ENCODE measurements around the gene DAW1.
"Not testable (repeated sequence)": the region's sequence is repeated elsewhere in the genome, so short reads cannot be mapped to it uniquely, and the experiment has no call there.

Gene DAW1, protein sequence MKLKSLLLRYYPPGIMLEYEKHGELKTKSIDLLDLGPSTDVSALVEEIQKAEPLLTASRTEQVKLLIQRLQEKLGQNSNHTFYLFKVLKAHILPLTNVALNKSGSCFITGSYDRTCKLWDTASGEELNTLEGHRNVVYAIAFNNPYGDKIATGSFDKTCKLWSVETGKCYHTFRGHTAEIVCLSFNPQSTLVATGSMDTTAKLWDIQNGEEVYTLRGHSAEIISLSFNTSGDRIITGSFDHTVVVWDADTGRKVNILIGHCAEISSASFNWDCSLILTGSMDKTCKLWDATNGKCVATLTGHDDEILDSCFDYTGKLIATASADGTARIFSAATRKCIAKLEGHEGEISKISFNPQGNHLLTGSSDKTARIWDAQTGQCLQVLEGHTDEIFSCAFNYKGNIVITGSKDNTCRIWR

DNA sequence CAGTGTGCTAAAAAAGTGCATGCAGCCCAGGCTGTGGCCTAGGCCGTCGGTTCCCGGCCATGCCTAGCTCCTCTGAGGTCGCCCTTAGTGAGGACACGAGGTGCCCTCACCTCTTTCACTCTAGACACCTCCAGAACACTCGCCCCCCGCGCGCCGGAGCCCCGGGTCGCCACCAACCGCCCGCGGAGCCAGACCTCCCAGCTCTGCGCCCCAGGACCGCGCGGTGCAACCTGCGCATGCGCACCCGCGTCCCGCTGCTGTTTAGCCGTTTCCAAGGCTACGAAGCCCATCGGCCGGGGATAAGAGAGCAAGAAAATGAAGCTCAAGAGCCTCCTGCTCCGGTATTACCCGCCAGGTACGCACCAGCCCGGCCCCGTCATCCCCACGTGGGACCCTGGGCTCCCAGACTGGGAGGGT, at the start of gene DAW1:
Gene DAW1, plus strand, starts transcription at position 257 of the 417 bp plus-strand sequence. Its CDS starts 59 bp downstream, at position 316.
- DNase-seq (ENCODE audit: low read depth), result no peak

DNA sequence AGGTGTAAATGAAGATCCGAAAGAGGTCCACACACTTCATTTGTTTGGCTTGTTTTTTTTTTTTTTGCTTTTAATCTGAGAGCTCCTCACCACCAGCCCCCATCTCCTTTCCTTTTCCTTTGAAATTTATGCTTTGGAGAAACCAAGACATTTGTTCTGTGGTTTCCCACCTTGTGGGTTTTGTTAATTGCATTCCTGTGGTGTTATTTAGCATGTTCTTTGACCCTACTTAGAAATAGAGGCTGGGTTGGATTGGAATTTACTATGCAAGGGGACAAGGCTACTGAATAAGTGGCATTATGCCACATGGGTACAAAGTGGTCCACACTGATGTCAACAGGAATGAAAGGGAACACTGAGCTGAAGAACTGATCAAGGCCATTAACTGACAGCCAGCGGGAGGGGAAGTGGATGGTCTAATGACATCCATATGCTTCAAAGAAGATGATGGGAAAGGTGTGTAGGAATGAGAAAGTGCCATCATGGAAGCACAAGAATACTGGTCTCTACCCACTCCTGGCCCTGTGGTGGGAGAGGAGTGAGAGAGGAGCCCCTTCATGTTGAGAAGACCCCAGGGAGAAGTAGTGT, 48.9 kb upstream of the DAW1 start:
- no peak for DNase-seq (ENCODE audit: low read depth)

DNA sequence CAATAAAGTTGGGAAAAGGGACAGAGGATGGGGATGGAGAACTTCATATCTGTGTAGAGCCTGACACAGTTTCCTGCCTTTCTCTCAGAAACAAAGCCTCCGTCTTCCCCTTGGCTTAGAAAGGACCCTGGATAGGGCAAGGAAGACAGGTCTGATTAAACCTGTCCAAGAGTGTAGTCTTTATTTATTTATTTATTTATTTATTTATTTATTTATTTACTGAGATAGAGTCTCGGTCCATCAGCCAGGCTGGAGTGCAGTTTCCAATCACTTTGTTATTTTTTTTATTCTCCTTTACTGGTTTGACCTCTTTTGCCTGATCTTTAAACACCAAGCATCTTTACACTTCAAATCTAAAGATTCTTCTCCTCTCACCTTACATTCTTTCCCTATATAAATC, 47.5 kb upstream of the DAW1 start:
- no peak for DNase-seq (ENCODE audit: low read depth)

DNA sequence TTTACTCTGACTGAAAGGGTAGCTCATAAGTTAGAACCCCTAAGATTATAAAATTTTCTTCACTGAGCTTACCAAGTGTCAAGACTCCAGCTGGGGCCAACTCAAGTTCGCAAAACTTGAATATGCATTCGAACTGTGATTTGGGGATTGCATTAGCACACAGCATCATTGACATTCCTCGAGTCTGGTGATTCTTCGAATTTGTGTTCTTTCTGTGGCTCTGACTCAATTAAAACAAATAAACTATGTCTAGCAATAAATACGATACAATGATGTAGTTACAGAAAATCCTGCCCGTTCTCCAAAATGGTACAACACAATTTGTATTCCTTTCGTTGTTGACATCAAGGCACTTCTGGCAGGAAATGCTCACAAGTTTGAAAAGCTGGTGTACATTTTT, 46.7 kb upstream of the DAW1 start:
- DNase-seq (ENCODE audit: low read depth), result no peak

DNA sequence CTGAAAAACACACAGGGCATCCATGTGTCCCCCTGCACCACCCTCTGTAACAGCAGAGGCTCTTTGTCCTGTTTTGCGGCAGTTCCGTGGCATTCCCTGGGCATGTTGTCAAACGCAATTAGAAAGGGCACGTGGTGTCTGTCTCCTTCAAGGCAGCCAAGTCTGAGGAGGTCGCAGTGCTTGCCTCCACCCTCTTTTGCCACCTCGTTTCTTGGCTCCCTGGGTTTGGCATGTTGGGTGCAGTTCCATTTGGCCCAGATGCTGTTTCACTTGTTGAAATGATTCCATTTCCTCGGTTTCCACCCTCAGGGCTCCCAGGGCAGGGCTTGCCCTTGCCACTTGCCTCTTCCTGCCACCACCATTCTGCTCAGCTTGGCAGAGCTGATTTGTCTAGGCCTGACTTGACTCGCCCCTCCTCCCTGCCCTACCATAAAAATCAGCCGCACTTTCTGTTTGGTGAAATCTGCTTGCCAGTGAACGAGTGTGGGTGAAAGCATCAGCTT, 45.4 kb upstream of the DAW1 start:
- DNase-seq (ENCODE audit: low read depth), result no peak

DNA sequence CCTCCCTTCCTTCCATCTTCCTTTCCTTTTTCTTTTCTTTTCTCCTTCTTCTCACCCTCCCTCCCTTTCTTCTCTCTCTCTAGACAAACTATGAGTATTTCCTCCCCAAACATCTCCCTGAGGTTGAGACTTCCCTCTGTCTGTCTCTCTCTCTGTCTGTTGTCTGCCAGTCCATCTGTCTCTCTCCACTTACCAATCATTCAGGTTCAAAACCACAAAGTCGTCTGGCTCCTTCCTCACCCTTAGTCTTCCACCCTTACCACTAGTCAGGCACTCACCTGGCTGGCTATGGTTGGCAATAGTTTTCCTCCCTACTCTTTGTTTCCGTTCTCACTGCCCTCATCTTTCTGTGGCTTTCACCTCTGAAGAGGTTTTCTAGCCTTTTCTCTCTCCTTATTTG, 44.9 kb upstream of the DAW1 start:
- no peak for DNase-seq (ENCODE audit: low read depth)

DNA sequence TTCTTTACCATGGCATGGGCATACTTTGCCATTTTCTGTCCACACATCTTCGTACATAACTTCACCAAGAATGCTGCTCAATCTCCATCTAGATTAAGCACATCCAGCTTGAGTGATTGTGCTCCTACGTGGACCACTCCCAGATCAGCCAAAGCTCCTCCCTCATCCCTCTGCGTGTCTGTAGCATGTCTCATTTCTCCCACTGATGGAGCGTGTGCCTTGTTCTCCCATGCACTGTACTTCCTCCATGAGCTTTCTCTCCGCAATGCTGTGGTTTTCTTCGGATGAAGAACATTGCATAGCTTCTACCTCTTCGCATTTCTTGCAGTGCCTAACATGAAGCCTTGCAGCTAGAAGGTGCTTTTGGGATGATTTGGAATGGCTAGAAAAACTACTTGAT, 44.3 kb upstream of the DAW1 start:
- no peak for DNase-seq (ENCODE audit: low read depth)

DNA sequence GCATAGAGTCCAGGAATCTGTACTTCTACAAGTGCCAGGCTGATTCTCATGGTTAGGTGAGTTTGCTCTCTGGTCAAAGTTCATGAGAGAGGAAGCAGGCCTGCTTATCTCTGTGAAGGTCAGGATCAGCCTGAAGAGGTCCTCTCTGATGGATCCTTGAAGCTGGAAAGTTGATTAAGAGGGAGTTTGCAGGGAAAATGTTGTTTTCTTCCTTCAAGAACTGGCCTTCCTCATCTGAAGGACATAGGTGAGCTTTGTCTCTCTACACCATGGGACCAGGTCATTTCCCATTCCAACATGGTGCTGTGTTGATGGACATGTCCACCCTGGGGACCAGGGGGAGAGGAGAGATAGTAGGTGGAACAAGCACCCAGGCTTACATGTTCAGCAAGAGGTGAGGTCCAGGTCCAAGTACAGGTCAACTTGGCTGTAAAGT, 42.9 kb upstream of the DAW1 start:
- no peak for DNase-seq (ENCODE audit: low read depth)

DNA sequence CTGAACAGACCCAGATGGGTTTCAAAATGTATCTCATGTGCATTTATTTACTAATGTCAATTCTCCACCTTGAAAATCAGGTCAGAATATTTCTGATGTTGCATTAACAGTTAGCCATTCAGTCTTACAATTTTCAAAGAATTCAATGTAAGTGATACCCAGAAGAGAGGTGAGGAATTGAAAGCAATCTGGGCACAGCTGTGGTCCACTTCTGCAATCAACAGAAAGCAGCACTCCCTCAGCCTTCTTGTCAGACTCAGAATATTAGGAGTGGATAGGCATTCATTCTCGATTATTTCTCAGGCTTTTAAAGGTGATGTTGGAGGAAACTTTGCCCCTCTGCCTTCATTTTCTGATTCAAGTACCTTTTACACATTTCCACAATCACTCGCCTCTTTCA, 42.1 kb upstream of the DAW1 start:
- DNase-seq (ENCODE audit: low read depth), result no peak

DNA sequence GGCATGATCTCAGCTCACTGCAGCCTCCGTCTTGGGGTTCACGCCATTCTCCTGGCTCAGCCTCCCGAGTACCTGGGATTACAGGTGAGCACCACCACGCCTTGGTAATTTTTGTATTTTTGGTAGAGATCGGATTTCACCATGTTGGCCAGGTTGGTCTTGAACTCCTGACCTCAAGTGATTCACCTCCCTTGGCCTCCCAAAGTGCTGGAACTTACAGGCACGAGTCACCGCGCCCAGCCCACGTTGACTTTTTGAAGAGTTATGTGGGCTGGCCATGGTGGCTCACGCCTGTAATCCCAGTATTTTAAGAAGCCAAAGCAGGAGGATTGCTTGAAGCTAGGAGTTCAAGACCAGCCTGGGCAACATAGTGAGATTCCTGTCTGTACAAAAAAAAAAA, 37.0 kb upstream of the DAW1 start:
- DNase-seq (ENCODE audit: low read depth), result no peak

DNA sequence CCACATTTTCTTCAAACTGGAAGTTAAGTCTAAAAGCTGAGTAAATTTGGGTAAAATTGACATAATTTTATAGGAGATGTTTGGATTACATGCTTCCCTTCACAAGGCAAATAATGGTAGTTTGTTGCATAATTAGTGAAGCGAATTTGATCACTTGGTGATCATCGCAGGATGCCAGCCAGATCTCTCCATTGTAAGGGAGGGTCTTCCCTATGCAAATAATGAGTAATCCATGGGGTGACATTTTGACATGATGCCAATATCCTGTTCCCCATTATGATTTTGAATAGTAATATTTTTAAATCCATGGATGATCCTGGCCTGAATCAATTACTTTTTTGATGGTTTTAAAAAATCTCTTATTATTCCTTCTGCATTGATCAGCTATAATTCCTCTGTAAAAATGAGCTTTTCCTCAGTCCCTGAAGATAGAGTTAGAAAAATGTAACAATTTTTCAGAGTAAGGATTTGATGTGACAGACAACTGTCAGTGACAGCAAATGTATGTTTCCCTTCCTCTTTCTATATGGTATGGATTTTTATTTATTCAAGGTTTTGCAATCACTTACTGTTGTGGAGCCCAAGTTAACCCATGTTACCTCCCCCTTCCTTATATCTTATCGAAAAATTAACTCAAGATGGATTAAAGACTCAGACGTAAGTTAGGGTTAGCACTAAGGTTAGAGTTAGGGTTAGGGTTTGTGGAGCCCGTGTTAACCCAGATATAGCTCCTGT, 36.3 kb upstream of the DAW1 start:
- DNase-seq (ENCODE audit: low read depth), result no peak

DNA sequence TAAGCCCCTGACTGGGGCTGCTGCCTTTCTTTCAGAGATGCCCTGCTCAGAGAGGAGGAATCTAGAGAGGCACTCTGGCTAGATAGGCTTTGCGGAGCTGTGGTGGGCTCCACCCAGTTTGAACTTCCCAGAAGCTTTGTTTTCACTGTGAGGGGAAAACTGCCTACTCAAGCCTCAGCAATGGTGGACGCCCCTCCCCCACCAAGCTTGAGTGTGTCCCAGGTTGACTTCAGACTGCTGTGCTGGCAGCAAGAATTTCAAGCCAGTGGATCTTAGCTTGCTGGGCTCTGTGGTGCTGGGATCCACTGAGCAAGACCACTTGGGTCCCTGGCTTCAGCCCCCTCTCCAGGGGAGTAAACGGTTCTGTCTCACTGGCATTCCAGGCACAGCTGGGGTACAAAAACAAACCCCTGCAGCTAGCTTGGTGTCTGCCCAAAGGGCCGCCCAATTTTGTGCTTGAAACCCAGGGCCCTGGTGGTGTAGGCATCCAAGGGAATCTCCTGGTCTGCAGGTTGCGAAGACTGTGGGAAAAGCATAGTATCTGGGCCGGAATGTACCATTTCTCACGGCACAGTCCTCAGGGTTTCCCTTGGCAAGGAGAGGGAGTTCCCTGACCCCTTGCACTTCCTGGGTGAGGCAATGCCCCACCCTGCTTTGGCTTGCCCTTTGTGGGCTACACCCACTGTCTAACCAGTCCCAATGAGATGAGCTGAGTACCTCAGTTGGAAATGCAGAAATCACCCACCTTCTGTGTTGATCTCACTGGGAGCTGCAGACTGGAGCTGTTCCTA, 31.9 kb upstream of the DAW1 start:
- DNase-seq (ENCODE audit: low read depth), result not testable (repeated sequence)

DNA sequence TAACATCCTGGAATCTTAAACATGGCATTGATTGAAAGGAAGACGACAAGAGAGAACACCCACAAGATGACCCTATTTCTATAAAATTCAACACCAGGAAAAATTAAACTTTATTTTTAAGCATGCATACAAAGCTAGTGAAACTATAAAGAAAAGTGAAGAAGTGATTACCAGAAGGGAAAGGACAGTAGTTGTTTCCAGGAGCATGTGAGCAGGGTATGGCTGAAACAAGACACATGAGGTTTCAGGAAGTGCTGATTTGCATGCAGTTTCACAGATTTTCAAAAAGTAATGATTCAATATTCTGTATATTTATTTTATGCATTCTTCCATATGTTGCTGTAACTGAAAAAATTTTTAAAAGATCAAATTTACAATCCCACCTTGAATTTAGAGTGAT, 24.6 kb upstream of the DAW1 start:
- no peak for DNase-seq (ENCODE audit: low read depth)

DNA sequence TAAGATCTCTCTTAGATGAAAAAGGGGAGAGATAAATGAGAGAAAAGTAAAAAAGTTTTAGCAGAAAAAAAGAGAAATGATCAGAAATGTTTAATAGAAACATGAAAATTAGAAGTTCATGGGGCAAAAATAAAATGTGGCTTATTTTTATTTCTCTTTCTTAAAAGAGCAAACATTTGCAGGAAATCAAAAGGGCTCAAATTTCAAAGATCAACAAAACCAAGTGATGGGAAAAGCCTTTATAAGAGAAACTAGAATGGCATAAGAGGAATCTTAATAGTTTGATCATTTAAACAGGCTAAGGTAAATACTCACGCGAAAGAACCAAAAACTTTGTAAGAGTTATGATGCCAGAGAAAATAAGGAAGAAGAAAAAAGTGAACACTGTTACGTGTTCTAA, 23.3 kb upstream of the DAW1 start:
- no peak for DNase-seq (ENCODE audit: low read depth)

DNA sequence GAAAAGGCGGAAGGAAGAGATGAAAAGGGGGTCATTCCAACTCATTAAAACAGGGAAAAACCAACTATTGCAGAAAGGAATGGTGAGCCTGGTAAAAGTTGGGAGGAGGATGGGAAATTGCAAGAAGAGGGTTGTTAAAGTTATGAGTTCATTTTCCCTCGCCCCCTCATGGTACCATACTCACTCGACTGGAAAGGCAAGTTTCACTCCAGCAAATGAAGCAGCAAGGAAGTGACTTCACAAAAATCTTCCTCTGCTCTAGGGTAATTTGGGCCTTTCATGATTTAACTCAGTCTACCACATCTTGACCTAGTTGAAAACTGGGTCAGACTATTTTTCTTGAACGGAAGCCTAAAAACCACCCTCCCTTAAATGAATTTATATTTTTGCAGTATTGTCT, 22.8 kb upstream of the DAW1 start:
- no peak for DNase-seq (ENCODE audit: low read depth)

DNA sequence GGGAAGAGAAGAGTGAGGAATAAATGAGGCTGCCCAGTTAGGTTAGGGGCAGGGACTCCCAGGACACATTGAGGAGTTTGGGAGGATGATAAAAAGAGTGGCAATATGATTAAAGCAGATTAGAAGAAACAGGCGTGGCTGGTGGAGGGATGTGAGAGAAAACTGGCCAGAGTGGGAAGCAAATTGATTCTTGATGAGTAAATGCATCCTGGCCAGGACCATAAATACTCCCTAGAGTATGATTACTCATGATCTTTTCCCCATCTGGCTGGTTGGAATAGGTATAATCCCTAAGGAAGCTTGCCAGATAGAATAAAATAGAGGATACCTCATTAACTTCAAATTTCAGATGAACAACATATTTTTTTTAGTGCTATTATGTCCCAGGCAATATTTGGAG, 21.5 kb upstream of the DAW1 start:
- peak; percentile 16 for DNase-seq (ENCODE audit: low read depth)

DNA sequence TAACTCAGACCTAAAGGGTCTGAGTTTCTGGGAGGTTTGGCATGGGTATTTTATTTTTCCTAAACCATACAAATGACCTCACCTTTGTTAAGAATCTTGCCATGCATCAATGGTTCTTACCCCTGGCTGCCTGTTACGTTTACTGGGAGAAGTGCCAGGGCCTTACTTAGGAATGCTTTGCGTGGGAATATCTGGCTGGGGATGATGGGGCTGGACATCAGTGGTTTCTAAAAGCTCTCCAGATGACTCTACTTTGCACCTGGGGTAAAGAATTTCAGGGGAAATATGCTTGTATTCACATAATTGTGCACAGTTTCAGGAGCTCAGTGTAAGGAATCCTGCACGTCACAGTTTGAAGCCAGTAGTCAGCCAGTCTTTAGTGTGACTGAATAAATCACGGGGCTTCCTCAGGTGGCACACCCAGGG, 18.2 kb upstream of the DAW1 start:
- DNase-seq (ENCODE audit: low read depth), result no peak

DNA sequence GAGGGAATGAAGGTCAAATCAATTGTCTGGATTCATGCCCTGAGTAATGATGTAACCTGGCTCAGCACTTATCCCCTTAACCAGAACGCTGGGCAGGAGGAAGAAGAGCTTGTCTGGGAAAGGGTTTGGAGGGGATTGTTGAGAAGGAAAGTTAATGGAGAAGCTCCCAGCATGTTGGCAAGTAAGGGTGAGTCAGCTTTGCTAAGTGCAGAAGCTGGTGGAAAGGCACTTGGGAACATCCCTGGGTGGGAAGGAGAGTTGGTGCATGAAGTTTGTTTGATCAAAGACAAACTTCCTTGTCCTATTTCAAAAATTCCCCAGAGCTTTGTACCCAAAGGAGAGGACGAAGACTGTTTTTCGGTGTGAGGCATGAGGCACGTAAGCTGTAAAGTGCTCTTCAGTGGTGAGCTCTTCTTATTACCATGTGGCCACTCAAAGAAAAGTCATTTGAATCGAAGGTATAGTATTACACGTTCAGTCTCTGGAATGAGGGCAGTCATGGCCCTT, 17.6 kb upstream of the DAW1 start:
- DNase-seq (ENCODE audit: low read depth), result no peak

DNA sequence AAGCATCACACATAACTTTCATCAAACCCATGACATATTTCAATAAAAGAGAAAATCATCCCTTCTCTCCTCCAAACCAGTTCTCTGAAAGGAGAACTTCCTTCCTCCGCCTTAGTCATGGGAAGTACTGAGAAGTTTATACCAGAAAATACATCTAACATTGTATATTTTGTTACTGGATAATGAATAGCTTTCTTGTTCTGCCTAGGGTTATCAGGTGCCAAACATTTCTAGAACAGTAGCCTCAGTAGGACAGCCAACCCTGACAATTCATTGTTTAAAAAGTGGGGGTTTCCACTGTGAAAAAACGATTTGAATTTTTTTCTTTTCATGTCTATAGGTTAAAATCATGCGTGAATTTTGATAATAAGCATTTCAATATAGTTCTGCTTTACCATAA, 16.0 kb upstream of the DAW1 start:
- no peak for DNase-seq (ENCODE audit: low read depth)

DNA sequence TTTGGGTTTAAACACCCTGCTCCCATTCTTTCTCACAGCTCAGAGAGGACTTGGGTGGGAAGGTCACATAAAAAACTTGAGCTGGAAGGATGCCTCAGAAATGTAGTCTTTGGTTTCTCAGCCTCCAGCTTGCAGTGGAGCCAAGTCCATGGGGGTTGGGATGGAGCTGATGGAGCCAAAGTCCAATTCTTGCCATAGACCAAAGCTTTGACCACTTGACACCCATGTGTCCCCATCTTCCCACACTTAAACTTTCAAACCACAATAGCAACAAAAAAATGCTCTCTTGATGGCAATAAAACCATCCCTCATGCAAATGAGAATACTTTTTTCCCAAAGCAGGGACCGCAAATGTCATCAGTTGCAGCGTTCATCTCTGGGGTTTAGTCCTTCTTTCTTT, 14.7 kb upstream of the DAW1 start:
- no peak for DNase-seq (ENCODE audit: low read depth)

DNA sequence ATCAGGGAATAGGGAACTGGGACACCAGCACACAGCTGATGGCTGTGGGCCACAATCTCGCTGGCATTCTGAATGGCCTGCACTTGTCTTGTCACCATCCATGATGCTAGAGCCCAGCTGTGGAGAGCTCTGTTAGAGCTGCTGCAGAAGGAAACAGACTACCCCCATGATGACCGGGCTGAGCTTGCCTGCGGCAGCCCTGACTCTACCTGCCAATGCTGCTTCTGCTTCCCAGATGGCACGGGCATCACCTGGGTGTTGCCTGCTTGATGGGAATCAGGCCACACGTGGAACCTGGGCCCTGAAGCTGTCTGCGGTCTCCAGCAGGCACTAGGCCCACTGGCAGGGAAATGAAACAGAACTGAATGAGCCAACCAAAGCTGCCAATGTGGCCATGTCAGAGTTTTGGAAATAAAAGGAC, 11.2 kb upstream of the DAW1 start:
- DNase-seq (ENCODE audit: low read depth), result no peak

DNA sequence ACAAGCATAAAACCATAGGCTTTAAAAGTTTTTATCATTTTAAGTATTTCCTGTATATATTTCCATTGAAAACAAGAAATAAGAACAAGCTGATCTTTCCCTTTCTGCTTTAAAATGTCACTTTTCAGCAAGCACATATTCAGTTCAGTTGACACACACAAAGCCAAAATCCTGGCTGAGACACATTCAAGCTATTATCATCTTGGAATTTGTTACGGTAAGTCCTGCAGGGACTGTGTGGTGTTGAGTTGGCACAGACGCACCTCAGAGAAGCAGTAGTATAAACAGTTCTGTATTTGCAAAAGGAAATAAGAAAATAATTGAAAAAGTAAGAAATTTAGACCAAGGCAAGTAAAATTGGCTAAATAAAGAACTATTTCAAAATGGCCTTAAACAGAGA, 10.4 kb upstream of the DAW1 start:
- no peak for DNase-seq (ENCODE audit: low read depth)
